Mucosa of gallbladder (tissue), 1 donor: ENCODE data around the gene FAM117A. TPM values are rescaled to one million over a fixed set of nuclear protein-coding genes. Genes with fewer than 3 reads are reported as not detected.
"Not testable (repeated sequence)": the region's sequence is repeated elsewhere in the genome, so short reads cannot be mapped to it uniquely, and the experiment has no call there.

Source experiments
- DNase-seq: peaks from one replicate; pipeline ENCODE4 v3.0.0-alpha.2; 2020; ENCODE audit warnings: low spot score
- total RNA-seq: library from RNA; stranded (reverse); gene quantifications from one replicate; pipeline ENCODE4 v1.2.1, GENCODE V29; 2021
- donor health status: DM: no; HTN: no; CAD: no.

FAM117A gene
- total RNA-seq, 1 donor from 2014 or later: 14.2 TPM

DNA sequence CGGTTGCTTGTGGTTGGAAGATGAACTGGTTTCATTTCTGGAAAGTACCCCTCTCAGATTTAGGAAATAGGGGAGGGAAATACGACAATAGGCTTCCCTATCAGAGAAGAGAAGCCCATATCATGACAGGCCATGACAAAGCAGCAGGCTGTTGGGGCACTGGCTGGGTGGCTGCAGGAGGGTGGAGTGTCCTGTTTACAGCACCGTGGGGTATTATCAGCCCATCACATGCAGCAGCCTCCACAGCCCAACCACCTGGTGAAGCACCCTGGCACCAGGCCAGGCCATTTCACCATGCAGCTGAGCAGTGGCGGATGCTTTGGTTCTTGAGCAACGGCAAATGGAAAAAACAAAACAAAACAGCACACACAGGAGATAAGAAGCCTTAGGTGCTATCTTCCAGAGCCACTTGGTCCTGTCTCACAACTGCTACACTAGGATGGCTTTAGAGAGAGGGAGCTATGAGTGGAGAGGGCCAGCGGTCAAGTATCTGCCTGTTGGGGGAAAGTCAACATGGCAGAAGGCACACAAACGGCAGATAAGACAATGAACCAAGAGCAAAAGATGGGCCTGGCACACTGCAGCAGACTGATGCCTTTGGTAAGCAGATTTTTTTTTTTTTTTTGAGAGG is 24.2 kb downstream of the FAM117A start:
- peak; percentile 81 for DNase-seq

DNA sequence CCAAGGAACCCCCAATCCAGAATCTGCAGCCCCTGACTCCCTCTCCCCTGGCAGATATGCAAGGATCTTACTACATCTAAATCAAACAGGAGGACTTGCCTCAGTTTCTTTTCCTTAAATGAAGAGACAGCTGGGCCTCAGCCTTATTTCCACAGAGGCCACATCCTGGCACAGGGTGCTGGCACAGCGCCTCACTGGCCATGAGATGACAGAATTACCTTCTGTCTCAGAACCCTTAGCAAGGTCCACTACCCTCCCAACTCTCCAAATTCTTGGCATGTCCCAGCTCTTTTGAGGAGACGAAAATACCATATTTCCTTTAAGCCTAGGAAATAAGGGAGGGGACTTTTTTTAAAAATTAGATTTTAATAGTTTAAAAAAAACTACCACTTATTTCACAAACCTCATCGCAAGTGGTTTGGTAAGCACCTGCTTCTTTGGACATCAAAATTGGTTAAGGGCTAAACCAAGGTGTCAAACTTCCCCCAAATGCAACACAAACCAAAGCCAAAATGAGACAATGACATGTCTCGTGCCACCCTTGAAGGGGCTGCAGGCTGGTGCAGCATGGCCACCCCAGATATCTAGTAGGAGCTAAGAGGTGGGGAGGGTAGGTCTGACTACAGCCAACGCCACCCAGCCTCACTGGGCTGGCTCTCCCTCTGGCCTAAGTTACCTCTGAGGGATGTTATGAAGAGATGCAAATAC is 25.3 kb downstream of the FAM117A start:
- no peak for DNase-seq

DNA sequence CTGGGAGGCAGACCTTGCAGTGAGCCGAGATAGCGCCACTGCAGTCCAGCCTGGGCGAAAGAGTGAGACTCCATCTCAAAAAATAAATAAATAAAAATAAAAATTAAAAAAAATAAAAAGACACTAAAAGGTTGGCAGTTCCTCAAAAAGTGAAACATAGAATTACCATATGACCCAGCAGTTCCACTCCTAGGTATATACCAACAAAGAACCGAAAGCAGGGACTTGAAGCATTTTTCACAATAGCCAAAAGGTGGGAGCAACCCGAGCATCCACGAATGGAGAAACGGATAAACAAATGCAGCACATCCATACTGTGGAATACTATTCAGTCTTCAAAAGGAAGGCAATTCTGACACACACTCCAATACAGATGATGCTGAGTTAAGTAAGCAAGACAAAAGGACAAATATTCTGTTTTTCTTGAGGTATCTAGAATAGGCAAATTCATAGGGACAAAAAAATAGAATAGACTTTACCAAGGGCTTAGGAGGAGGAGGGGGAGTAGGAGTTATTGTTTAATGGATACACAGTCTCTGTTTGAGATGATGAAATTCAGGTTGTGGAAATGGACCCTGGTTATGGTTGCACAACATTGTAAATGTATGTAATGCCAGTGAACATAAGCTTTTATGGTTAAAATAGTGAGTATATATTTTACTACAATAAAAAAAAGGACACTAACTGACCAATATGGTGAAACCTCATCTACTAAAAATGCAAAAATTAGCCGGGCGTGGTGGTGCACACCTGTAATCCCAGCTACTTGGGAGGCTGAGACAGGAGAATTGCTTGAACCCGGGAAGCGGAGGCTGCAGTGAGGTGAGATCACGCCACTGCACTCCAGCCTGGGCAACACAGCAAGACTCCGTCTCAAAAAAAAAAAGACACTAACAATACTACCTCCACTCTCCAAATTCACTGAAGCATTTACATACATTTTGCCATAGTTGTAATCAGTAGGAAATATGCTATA is 29.1 kb downstream of the FAM117A start:
- DNase-seq: no peak

DNA sequence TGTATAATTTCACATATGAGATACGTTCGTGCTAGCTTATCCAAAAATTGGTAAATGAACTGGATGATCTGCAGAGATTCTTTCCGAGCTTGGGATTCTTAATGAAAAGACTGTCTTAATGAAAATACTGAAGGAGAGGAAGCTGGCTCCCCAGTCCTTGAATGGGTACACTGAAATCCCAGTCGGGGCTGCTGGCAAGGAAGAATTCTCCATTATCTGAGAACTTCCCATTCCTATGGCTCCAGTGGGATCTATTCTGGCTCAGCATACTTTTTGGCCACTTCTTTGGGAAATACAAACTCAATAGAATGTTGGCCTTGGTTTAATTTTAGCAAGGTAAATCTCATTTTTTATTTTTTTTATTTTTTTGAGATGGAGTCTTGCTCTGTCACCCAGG is 32.5 kb downstream of the FAM117A start:
- no peak for DNase-seq

DNA sequence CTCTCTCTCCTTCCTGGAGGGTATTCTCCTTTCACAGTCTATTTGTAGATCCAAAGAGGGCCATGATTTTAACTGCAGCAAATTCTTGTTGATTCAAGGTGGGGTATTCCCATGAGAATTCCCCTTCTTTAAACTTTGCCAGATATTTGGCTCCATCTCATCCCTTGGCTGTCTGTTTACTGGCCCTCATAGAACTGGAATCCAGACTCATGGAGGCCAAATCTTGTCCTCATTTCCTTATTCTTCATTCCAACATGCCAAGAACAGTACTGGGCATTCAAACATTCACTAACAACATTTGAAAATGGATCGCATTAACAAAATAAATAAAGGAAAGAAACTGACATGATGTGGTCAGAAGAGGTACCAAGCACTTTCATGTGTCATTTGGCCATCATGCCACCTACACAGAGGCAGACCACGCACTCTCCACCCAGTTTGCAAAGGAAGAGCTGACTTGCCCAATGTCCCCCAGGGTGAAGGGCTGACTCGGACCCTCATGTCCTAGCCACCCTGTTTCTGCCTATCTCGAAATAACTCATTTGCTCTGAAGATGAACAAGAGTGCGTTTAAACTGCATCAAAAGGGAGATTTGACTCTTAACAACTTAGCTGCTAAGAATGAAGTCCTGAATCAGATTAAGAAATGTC is 33.0 kb downstream of the FAM117A start:
- no peak for DNase-seq

DNA sequence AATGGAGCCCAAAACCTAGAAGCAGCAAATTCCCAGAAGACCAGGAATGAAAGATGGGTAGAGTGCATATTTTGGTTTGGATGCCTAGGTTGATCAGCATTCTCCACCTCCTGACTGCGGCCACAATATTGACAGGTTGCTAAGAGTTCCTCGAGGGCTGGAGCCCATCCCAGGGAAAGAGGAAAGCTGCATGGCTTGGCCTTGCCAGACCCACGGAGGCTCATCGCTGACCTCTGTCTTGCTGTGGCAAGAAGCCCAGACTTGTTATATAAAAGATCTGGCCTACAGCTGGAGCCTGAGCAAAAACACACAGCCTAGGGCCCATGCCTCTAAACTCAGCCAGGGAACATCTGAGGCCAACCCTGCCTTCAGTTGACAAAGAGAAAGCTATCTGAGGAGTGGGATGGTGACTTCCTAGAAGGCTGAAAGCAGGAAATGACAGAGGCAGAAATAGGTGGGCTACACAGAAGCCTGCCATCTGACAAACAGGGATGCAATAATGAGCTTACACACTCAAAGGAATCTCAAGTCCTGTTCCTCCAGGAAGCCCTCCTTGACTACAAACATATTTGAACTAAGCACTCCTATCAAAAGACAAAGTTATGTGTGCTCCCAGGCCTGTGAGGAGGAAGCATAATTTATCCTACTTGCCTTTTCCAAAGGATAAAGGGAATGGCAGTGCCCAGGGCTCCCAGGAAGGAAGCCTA is 33.7 kb downstream of the FAM117A start:
- peak; percentile 83 for DNase-seq

DNA sequence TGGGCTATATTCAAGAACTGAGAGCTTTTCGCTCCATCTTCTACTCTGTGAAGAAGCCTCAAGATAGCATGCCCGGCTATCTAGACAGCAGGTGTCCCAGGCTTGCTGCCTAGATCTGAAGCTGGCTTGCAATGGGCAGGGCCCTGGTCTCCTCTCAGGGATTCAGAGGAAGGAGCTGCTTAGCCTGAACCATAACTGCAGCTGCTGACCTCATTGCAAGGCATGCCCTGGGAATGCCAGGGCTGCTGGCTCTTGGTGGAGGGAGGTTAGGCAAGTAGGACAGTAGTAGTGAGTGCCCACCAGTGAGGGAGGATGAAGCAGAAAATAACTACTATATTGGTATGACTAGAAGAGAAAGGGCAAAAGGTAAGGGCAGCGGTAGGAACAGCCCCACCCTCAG is 34.9 kb downstream of the FAM117A start:
- no peak for DNase-seq

DNA sequence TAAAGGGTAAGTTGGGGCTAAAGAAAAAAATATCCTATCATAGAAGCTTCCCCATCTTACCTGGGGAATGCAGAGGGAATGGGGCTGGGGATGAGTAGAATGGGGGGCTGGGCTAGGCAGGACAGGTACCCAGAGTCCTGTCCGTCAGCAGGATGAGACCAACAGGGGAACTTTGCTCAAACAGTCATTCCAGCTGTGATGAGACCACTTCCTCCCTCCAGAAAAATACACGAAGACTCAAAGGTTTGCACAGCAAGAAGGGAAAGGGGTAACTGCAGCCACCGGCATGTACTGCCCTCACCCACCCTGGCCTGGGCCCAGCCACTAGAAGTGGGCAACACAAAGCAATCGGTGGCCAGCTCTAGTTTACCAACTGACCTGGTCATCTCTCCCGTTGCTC is 35.5 kb downstream of the FAM117A start:
- no peak for DNase-seq

DNA sequence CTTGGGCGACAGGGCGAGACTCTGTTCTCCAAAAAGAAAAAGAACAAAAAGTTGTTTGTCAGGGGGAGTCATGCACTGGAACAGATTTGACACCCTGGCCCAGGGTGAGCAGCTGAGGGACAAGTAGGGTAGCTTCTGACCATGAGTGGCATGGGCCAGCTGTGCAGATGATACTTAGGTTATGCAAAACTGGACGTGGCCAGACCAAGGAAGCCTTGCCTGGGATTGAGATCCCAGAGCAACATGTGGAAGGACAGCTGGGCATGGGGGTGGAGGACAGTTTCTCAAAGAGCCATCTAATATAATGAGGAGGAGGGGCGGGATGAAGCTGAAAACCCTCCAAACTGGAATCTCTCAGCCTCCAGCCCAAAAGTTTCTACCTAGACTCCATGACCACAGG is 36.6 kb downstream of the FAM117A start:
- DNase-seq: no peak

DNA sequence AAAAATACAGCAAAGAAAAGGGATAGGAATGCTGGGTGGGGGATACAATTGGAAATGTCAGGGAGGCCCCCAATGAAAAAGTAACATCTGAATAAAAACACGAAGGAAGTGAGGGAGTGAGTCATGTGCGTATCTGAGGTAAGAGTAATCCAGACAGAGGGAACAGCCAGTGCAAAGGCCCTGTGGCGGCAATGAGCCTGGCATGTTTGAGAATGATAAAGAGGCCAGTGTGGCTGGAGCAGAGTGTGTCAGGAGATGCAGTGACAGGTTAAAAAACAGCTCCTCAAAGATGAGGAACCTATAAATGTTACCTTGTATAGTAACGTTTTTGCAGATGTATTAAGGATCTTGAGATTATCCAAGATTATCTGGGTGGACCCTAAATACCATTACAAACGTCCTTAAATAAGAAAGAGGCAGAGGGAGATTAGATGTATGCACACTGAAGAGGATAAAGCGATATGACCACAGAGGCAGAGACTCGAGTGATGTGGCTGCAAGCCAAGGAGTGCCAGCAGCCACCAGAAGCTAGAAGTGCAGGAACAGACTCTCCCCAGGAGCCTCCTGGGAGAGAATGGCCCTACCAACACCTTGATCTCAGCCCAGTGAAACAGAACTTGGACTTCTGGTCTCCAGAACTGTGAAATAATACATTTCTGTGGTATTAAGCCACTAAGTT is 38.3 kb downstream of the FAM117A start:
- DNase-seq: no peak

DNA sequence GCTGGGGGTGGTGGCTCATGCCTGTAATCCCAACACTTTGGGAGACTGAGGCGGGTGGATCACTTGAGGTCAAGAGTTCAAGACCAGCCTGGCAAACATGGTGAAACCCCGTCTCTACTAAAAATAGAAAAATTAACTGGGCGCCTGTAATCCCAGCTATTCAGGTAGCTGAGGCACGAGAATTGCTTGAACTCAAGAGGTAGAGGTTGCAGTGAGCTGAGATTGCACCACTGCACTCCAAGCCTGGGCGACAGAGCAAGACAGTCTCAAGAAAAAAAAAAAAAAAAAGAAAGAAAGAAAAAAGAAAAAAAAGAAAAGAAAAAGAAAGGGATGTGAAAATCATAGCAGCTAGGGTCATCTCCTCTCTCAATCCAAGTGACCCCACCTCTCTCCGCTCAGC is 39.4 kb downstream of the FAM117A start:
- DNase-seq: not testable (repeated sequence)

DNA sequence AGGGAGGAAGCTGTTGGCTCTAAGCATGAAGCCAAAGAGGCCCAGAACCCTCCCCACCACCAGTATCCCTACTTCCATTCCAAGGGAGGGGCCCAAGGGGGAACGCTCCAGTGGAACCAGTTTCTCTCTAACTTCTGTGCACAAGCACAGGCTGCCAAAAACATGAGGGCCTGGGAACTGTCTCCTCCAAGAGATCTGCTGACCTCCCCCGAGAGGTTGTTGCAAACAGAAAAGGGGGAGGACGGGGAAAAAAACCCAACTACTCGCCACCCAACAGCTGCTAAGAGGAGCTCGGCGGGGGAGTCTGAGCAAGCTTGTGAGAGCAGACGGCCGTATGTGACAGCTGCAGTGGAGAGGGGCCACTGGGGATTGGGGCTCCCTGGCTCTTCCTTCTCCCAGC is 40.5 kb downstream of the FAM117A start:
- DNase-seq: peak; percentile 68

DNA sequence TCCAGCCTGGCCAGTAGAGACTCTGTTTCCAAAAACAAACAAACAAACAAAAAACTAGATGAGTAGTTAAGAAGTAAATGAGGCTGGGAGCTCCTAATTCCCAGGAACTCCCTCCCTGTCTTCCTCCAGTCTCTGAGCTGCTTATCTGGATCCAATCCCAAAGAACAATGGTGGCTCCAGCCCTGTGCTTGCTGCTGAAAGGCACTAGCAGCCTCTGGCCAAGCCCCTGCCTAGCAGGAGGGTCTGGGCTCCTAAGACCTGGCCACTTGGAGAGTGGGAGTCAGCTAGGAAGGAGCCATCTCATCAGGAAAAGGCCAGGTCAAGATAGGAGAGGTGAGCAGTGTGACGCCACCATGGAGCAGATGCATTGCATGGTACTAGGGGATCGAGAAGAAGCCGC is 41.9 kb downstream of the FAM117A start:
- DNase-seq: no peak

DNA sequence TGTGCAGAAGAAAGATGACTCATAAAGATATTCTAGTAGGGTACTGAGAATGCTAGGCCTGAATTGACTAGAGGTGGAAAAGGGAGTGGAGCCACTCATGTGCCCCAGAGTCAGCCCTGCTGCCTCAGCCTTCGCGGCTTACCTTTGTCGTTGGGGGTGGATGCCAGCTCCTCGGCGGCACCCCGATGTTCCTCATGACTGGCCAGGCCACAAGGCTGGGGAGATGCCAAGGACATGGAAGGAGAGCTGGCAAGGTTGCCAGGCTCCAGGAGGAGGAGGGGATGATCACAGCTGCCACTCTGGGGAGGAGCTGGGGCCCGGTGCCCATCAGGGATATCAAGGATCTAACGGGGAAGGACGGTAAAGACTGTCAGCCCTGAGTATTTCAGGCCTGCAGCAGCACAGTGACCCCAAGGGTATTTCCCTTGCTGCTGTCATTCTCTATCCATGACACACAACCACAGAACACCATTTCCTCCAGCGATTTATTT is 46.5 kb downstream of the FAM117A start:
- no peak for DNase-seq

DNA sequence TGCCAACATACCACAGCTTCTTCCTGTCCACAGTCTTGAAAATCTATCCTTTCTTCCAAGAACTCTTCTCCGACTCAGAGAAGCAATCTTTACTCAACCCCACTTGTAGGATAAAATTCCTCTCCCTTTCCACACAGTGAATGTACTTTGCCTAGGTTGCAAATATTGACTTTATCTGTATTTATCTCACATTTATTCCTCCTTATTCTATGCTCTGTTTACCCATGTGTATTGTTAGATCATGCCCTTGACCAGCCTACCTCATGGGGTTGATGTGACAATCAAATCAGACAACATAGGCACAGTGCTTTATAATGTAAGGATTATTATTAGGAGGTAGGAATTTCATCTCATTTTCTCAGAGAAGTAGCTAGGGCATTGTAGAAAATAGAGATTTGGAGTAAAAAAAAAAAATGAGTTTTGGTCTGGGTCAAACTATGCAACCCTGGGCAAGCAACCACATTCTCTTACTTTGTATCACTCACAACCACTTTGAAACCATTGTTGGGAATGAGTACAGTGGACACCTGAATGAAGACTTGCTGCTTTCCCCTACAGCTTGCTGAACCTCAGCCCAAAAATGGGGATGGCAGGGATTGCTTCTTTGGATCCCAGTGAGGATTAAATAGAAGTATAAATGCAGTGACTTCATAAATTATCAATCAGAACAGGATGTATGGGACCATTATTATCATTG is 47.1 kb downstream of the FAM117A start:
- DNase-seq: no peak

DNA sequence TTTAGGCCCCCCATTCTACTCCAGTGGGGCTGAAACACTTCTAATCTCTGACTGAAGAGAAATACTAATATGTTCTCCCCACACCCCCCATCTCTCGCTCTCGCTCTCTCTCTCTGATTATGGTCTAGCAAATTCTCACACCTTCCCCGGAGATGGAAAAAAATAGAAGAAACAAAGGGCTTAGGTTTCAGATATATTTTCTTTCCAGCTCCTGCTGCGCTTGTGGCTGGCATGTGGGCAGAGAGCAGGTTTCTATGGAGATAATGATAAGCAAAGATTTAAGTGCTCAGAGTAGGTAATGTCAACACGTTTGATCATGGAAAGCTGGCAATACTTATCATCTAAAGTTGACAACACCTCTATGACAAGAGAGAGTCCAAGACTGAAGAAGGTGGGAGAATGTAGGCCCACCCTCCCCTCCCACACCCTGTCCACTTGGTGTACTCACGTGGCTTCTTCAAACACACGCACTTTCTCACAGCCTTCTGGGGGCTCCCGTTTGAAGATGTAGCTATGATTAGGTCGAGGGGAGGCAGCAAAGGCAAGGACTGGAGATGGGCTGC is 48.1 kb downstream of the FAM117A start:
- no peak for DNase-seq

DNA sequence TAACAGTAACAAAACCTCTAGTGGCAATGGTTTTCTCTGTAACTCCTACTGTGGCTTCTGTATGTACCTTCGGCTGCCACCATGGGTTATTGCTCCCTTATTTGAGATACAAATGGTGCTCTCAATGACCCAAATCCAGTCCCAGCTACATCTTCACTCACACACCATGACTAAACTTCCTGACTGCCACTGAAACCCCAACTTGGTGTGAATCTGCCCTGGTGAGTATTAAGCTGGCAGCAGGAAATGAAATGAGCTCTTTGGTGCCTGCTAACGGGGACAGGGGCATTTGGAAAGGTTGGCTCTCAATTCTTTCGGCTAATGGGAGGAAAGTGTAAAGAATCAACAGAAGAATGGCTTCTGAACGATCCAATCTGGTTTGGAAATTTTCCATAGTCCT is 48.7 kb downstream of the FAM117A start:
- DNase-seq: no peak

DNA sequence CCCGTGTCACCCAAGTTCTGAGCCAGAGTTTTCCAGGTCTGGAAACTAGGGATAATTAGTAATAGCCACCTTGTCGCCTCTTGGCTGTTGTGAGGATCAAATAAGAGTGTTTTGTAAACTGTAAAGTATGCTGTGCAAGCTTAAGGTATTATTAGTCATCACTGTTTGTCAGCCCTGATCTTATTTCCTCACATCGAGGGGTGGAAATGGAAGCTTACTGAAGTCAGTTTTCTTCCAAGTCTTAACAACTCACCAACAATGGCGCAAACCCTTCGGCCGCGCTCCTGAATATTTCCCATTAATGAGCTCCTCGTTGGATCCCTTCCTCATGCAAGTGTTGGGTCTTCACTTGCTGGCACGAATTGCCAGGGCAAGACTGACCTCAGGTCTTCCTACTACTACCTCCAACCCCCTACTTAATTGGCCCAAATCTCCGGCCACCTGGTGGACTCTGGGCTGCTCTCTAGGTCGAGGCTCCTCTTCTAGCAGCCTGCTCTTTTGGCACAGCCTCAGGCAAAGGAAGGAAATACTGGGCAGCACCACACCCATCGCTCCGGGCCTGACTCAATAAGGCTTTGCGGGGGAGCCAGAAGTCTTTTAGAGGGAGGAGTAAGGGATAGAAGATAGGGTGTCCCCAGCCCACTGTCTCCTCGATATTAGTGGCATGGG is 55.3 kb downstream of the FAM117A start:
- no peak for DNase-seq
